Trophoblast cell (in vitro differentiated cells and primary cell): Measurements from ENCODE around the gene PM20D1.

Experiments used
- DNase-seq, 2 donors: peaks; one replicate each; pipeline ENCODE4 v3.0.0-alpha.2; 2016
- H2AFZ ChIP-seq: 2 replicates; pipeline ENCODE4 v1.6.1; 2013; ENCODE audit warnings: low read length, moderate library complexity, mild to moderate bottlenecking; ENCODE audit not compliant: insufficient read depth, poor library complexity
- H2AK5ac ChIP-seq: 2 replicates; pipeline ENCODE4 v1.6.1; 2013; ENCODE audit warnings: mild to moderate bottlenecking, low read length
- H2BK120ac ChIP-seq: 2 replicates; pipeline ENCODE4 v1.6.1; 2013; ENCODE audit warnings: low read length, mild to moderate bottlenecking, moderate library complexity; ENCODE audit not compliant: insufficient read depth, poor library complexity
- H2BK12ac ChIP-seq: 2 replicates; pipeline ENCODE4 v1.6.1; 2013; ENCODE audit warnings: mild to moderate bottlenecking, low read length, moderate library complexity
- H2BK5ac ChIP-seq: 2 replicates; pipeline ENCODE4 v1.6.1; 2013; ENCODE audit warnings: low read length, low read depth, moderate library complexity, mild to moderate bottlenecking; ENCODE audit not compliant: poor library complexity
- H3K14ac ChIP-seq: 2 replicates; pipeline ENCODE4 v1.6.1; 2013; ENCODE audit warnings: mild to moderate bottlenecking, low read length
- H3K18ac ChIP-seq: 2 replicates; pipeline ENCODE4 v1.6.1; 2013; ENCODE audit warnings: mild to moderate bottlenecking, low read length
- H3K23ac ChIP-seq: 2 replicates; pipeline ENCODE4 v1.6.1; 2013; ENCODE audit warnings: low read length
- H3K27ac ChIP-seq: 2 replicates; pipeline ENCODE4 v1.5.1; 2013; ENCODE audit warnings: low read depth, mild to moderate bottlenecking, inconsistent platforms, low read length, moderate library complexity
- H3K27me3 ChIP-seq: 2 replicates; pipeline ENCODE4 v1.6.1; 2013; ENCODE audit warnings: inconsistent platforms, mild to moderate bottlenecking, low read length, moderate library complexity; ENCODE audit not compliant: insufficient read depth
- H3K36me3 ChIP-seq, 2 experiments: 1 replicate in 1 of 2; 2 replicates in 1 of 2; pipeline ENCODE4 v1.6.1; 2013; ENCODE audit warnings: low read length in 2 of 2, mild to moderate bottlenecking in 2 of 2, moderate library complexity in 1 of 2; ENCODE audit not compliant: insufficient read depth in 2 of 2, control insufficient read depth in 1 of 2
- H3K4ac ChIP-seq: 2 replicates; pipeline ENCODE4 v1.6.1; 2013; ENCODE audit warnings: low read depth, mild to moderate bottlenecking, low read length, moderate library complexity
- H3K4me1 ChIP-seq, 2 experiments: 1 replicate in 1 of 2; 2 replicates in 1 of 2; pipeline ENCODE4 v1.6.1; 2013; ENCODE audit warnings: low read length in 2 of 2, mild to moderate bottlenecking in 2 of 2, moderate library complexity in 1 of 2; ENCODE audit not compliant: insufficient read depth in 2 of 2, control insufficient read depth in 1 of 2
- H3K4me2 ChIP-seq: 2 replicates; pipeline ENCODE4 v1.6.1; 2013; ENCODE audit warnings: inconsistent platforms, mild to moderate bottlenecking, low read length, moderate library complexity
- H3K4me3 ChIP-seq: 2 replicates; pipeline ENCODE4 v1.5.1; 2013; ENCODE audit warnings: mild to moderate bottlenecking, low read depth, low read length, inconsistent platforms
- H3K79me1 ChIP-seq: one replicate; pipeline ENCODE4 v1.6.1; 2013; ENCODE audit warnings: low read length
- H3K79me2 ChIP-seq: 2 replicates; pipeline ENCODE4 v1.6.1; 2013; ENCODE audit warnings: low read length, mild to moderate bottlenecking; ENCODE audit not compliant: control insufficient read depth, insufficient read depth, poor library complexity
- H3K9ac ChIP-seq: 2 replicates; pipeline ENCODE4 v1.6.1; 2013; ENCODE audit warnings: mild to moderate bottlenecking, low read length
- H3K9me3 ChIP-seq: 2 replicates; pipeline ENCODE4 v1.6.1; 2013; ENCODE audit warnings: low read depth, mild to moderate bottlenecking, control low read depth, inconsistent platforms, low read length; ENCODE audit not compliant: insufficient read depth
- H4K12ac ChIP-seq: 2 replicates; pipeline ENCODE4 v1.6.1; 2013; ENCODE audit warnings: low read depth, mild to moderate bottlenecking, low read length, moderate library complexity
- H4K8ac ChIP-seq: 2 replicates; pipeline ENCODE4 v1.6.1; 2013; ENCODE audit warnings: low read depth, mild to moderate bottlenecking, low read length, moderate library complexity
- H4K91ac ChIP-seq: one replicate; pipeline ENCODE4 v1.6.1; 2013; ENCODE audit warnings: low read depth, mild to moderate bottlenecking, low read length, moderate library complexity
- WGBS: extraction: QIAGEN DNeasy Blood & Tissue Kit; methylation state at CpG from one replicate; pipeline ENCODE4 v1.1.7; 2013; ENCODE audit warnings: missing lambda C conversion rate; ENCODE audit not compliant: insufficient read length, insufficient coverage; ENCODE audit errors: extremely low coverage; 5-methylcytosine and 5-hydroxymethylcytosine counted together

PM20D1 gene

GRCh38 chr1:205817364-205817763, 32.6 kb downstream of the PM20D1 start:
- no peak overlapping the region for H3K4me2 ChIP-seq
- no CpG with 5 or more reads among the region's 3 CpGs for WGBS
- H2BK120ac ChIP-seq, result peak overlapping the region; percentile 9

GRCh38 chr1:205813755-205814058, 36.2 kb downstream of the PM20D1 start:
- H3K4ac ChIP-seq, result no peak overlapping the region
- peak overlapping the region; percentile 71 for H3K4me2 ChIP-seq
- peak overlapping the region; percentile 1 for H4K8ac ChIP-seq
- peak overlapping the region; percentile 93 for H3K4me3 ChIP-seq
- peak overlapping the region; percentile 75 for H3K9ac ChIP-seq
- peak overlapping the region; percentile 5 for H3K14ac ChIP-seq
- no peak overlapping the region for H4K91ac ChIP-seq
- H3K27me3 ChIP-seq, result no peaks in the 10 kb centered on the region
- H2BK12ac ChIP-seq, result no peak overlapping the region
- no peak overlapping the region for H3K23ac ChIP-seq
- peaks cover 5 to 15% of the 10 kb centered on the region in 2 experiments for H3K4me1 ChIP-seq
- no peak for DNase-seq
- H3K79me1 ChIP-seq, result peaks cover 9% of the 10 kb centered on the region
- no peak overlapping the region for H2BK120ac ChIP-seq
- H2BK5ac ChIP-seq, result no peak overlapping the region
- peaks cover 6% of the 10 kb centered on the region in 2 experiments for H3K36me3 ChIP-seq
- no peak overlapping the region for H4K12ac ChIP-seq
- peaks cover 5% of the 10 kb centered on the region for H3K79me2 ChIP-seq
- H3K9me3 ChIP-seq, result no peaks in the 10 kb centered on the region
- peak overlapping the region; percentile 78 for H2AFZ ChIP-seq
- no CpG with 5 or more reads among the region's 14 CpGs for WGBS
- H2AK5ac ChIP-seq, result no peak overlapping the region
- peak overlapping the region; percentile 11 for H3K27ac ChIP-seq
- H3K18ac ChIP-seq, result peak overlapping the region; percentile 0

More at GRCh38 chr1:205817364-205817763, 32.6 kb downstream of the PM20D1 start:
- Histone ChIP-seq H4K8ac (no peak overlapping the region), H4K12ac (no peak overlapping the region), H3K79me2 (peaks cover 5% of the 10 kb centered on the region), H3K9ac (no peak overlapping the region), H3K4me1 (peaks cover 5 to 15% of the 10 kb centered on the region in 2 experiments), H3K4me3 (no peak overlapping the region), H3K23ac (no peak overlapping the region), H3K27ac (no peak overlapping the region), H3K9me3 (no peaks in the 10 kb centered on the region), H3K36me3 (no peaks in the 10 kb centered on the region), H2AK5ac (no peak overlapping the region), H4K91ac (peak overlapping the region; percentile 7), H2AFZ (no peak overlapping the region), H3K14ac (no peak overlapping the region), H3K27me3 (no peaks in the 10 kb centered on the region), H3K4ac (no peak overlapping the region), H2BK12ac (no peak overlapping the region), H3K18ac (no peak overlapping the region), H3K79me1 (peaks cover 9% of the 10 kb centered on the region), H2BK5ac (no peak overlapping the region)
- DNase-seq, result no peak

GRCh38 chr1:205812878-205813754, 36.8 kb downstream of the PM20D1 start, which contains the start of gene SLC41A1:
SLC41A1 (minus strand) TSS chr1:205813198; CDS start chr1:205810441, 2,757 bp downstream.
- Histone ChIP-seq H3K9me3 (no peaks in the 10 kb centered on the region), H3K14ac (peak within 1 kb of the TSS; percentile 59), H3K27me3 (no peaks in the 10 kb centered on the region), H2AFZ (peak within 1 kb of the TSS; percentile 85), H4K8ac (peak within 1 kb of the TSS; percentile 82), H4K91ac (peak within 1 kb of the TSS; percentile 66), H3K23ac (no peak within 1 kb of the TSS), H3K4ac (peak within 1 kb of the TSS; percentile 39), H3K9ac (peak within 1 kb of the TSS; percentile 75), H3K27ac (peak within 1 kb of the TSS; percentile 11), H3K36me3 (peaks cover 6% of the 10 kb centered on the region in 2 experiments), H3K18ac (peak within 1 kb of the TSS; percentile 80), H3K4me3 (peak within 1 kb of the TSS; percentile 93), H2AK5ac (no peak within 1 kb of the TSS), H3K79me1 (peaks cover 9% of the 10 kb centered on the region), H2BK120ac (peak within 1 kb of the TSS; percentile 41), H3K79me2 (peaks cover 5% of the 10 kb centered on the region), H3K4me1 (peaks cover 5 to 15% of the 10 kb centered on the region in 2 experiments), H3K4me2 (peak within 1 kb of the TSS; percentile 71), H2BK5ac (peak within 1 kb of the TSS; percentile 36), H4K12ac (peak within 1 kb of the TSS; percentile 1), H2BK12ac (peak within 1 kb of the TSS; percentile 12)
- no CpG with 5 or more reads among the region's 83 CpGs for WGBS
- peak; percentile 85 to 90 for DNase-seq

GRCh38 chr1:205812271-205812877, 37.6 kb downstream of the PM20D1 start:
- Histone ChIP-seq H4K8ac (peak overlapping the region; percentile 82), H3K23ac (no peak overlapping the region), H4K91ac (peak overlapping the region; percentile 66), H3K4ac (no peak overlapping the region), H3K27me3 (no peaks in the 10 kb centered on the region), H3K79me1 (peaks cover 8% of the 10 kb centered on the region), H2BK5ac (peak overlapping the region; percentile 36), H2BK120ac (no peak overlapping the region), H3K18ac (no peak overlapping the region), H3K4me2 (peak overlapping the region; percentile 71), H2AFZ (peak overlapping the region; percentile 85), H3K14ac (peak overlapping the region; percentile 59), H3K27ac (no peak overlapping the region), H3K36me3 (peaks cover 6% of the 10 kb centered on the region in 2 experiments), H2BK12ac (no peak overlapping the region), H4K12ac (no peak overlapping the region), H3K4me1 (peaks cover 5 to 9% of the 10 kb centered on the region in 2 experiments), H3K4me3 (peak overlapping the region; percentile 93), H3K9ac (peak overlapping the region; percentile 61), H3K79me2 (peaks cover 5% of the 10 kb centered on the region), H2AK5ac (no peak overlapping the region), H3K9me3 (no peaks in the 10 kb centered on the region)
- DNase-seq, result peak in 1 of 2 donors; percentile 5
- no CpG with 5 or more reads among the region's 16 CpGs for WGBS
